GM06990 (cell line): Measurements from ENCODE around the gene H6PD.
A peak's percentile ranks its signal among the peaks of the same experiment; 100 is the strongest.

ENCODE experiments used
- DNase-seq: peaks from one replicate; pipeline ENCODE4 v3.0.0-alpha.2; 2011; ENCODE audit not compliant: insufficient read length; ENCODE audit errors: extremely low read depth
- H3K27me3 ChIP-seq: replicated peaks from 2 replicates; pipeline ENCODE4 v1.6.0; 2011; ENCODE audit warnings: low read length; ENCODE audit not compliant: control insufficient read depth, insufficient read depth
- H3K36me3 ChIP-seq: 2 replicates; pipeline ENCODE4 v1.5.1; 2011; ENCODE audit warnings: low read length; ENCODE audit not compliant: control insufficient read depth, insufficient read depth
- H3K4me3 ChIP-seq: replicated peaks from 2 replicates; pipeline ENCODE4 v1.5.1; 2011; ENCODE audit warnings: low read depth, mild to moderate bottlenecking, control low read depth, low read length
- CTCF ChIP-seq: IDR thresholded peaks from 2 replicates; pipeline ENCODE4 v1.5.1; 2011; ENCODE audit warnings: low read length, control low read depth, mild to moderate bottlenecking, inconsistent platforms; ENCODE audit not compliant: insufficient read depth, poor library complexity, severe bottlenecking

H6PD gene

GRCh38 chr1:9249534-9250410 is 15.2 kb downstream of the H6PD start:
- peaks cover 6% of the 10 kb centered on the region for H3K36me3 ChIP-seq
- H3K4me3 ChIP-seq = no peak overlapping the region
- TF ChIP-seq CTCF = peak; percentile 80
- no peaks in the 10 kb centered on the region for H3K27me3 ChIP-seq
- DNase-seq = no peak

GRCh38 chr1:9250411-9251381 is 16.1 kb downstream of the H6PD start:
- Histone ChIP-seq H3K27me3 (no peaks in the 10 kb centered on the region), H3K4me3 (no peak overlapping the region), H3K36me3 (peaks cover 3% of the 10 kb centered on the region)
- TF ChIP-seq CTCF = no peak
- DNase-seq = no peak

- Histone ChIP-seq H3K36me3 (peaks cover 3% of the 10 kb centered on the region), H3K4me3 (no peak overlapping the region), H3K27me3 (no peaks in the 10 kb centered on the region)
- no peak for TF ChIP-seq CTCF
- no peak for DNase-seq
These were observed 16.9 kb downstream of the H6PD start for GRCh38 chr1:9251501-9251900.

GRCh38 chr1:9253004-9253403 is 18.4 kb downstream of the H6PD start:
- Histone ChIP-seq H3K27me3 (no peaks in the 10 kb centered on the region), H3K4me3 (no peak overlapping the region), H3K36me3 (no peaks in the 10 kb centered on the region)
- no peak for TF ChIP-seq CTCF
- DNase-seq = no peak

GRCh38 chr1:9253453-9254105 is 19.0 kb downstream of the H6PD start:
- no peak for TF ChIP-seq CTCF
- Histone ChIP-seq H3K36me3 (no peaks in the 10 kb centered on the region), H3K27me3 (no peaks in the 10 kb centered on the region), H3K4me3 (no peak overlapping the region)
- no peak for DNase-seq
